CMK (cell line): ENCODE results near the gene C7orf57.
"Not testable (repeated sequence)": the region's sequence is repeated elsewhere in the genome, so short reads cannot be mapped to it uniquely, and the experiment has no call there.

Source experiments
- DNase-seq: peaks from one replicate; pipeline ENCODE4 v3.0.0-alpha.2; 2010; ENCODE audit warnings: low read depth

Gene C7orf57

GRCh38 chr7:48035967-48036478 is 680 bp downstream of the C7orf57 start:
- no peak for DNase-seq

DNA sequence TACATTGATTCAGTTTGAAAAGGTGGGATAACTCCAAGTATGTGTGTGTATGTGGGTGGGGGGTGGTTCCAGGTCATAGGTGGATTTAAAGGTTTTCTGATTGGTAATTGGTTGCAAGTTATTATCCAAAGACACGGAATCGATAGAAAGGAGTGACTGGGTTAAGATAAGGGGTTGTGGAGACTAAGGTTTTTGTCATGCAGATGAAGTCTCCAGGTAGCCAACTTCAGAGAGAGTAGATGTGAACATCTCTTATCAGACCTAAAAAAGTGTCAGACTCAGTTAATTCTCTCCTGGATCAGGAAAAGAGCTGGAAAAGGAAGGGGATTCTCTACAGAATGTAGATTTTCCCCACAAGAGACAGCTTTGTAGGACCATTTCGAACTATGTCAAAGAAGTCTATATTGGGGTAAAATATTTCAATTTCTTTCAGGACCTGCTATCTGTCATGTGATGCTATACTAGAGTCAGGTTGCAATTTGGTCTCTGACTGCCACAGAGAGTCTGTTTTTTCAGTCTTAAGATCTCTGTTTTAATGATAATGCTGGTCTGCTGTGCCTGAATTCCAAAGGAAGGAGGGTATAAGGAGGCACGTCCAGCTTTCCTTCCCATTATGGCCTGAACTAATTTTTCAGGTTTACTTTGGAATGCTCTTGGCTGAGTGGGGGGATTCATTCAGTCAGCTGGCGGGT is 3.6 kb downstream of the C7orf57 start:
- DNase-seq = no peak

DNA sequence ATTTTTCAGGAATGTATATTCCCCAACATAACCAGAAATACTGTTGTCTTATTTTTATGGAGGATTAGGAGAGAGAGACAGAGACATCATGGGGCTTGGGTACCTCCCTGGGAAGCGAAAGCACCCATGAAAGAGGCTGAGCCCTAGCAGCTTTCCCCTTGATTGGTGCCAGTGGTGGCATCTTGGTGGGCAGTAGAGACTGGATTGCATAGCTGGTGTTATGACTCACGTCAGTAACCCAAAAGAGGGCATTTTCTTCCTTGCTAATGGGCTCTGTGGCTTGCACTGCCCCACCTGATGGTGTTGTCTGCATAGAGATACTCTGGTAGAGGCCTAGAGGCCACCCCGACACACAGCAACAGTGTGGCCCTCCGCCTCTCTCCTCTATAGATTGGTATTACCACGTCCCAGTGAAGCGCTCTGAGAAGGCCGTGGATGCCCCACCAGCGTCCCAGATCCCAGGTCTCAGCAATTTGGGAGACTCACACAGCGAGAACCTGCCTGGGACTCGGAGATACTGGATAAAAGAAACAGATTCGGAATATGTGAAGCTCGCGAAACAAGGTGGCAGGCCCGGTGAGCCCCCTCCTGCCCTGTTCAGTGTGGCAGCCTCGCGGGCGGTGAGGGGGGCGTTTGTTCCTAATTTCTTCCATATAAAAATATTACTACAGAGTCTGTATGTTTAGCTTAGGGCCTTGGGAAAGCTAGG is 5.8 kb downstream of the C7orf57 start:
- no peak for DNase-seq

- no peak for DNase-seq
Observed at GRCh38 chr7:48041653-48041970, 6.3 kb downstream of the C7orf57 start.

DNA sequence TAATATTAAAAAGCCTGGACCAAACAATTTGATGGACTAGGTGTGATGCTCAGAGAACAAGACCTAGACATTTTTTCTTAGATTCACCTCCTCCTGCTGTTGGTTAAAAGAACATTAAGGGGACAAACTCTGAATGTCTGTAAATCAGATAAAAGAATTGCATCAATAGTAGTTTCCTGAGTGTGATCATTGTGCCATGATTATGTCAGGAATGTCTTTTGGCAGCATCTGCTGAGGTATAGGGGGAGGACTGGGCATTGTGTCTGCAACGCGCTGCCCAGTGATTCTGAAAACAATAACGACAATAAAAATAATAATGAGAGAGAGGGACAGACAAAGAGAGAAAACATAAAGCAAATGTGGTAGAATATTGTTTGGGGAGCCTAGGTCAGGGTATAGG is 6.9 kb downstream of the C7orf57 start:
- no peak for DNase-seq

DNA sequence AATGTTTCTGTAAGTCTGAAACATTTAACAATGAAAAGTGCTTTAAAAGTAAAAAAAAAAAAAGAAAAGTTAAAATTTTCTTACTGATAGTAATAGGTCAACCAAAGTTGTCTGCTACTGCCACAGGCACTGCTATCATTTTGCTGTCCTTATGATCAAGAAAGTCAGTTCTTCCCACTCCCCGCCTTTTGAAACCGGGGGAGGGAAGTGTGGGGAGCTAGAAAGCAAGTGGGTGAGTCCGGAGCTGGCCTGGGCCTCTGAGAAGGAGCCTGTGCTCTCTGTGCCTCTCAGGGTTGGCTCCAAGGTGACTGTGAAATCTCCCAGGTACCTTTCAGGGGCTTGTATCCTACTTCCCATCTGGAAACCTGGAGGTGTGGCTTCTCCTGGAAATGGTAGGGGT is 7.3 kb downstream of the C7orf57 start:
- no peak for DNase-seq

DNA sequence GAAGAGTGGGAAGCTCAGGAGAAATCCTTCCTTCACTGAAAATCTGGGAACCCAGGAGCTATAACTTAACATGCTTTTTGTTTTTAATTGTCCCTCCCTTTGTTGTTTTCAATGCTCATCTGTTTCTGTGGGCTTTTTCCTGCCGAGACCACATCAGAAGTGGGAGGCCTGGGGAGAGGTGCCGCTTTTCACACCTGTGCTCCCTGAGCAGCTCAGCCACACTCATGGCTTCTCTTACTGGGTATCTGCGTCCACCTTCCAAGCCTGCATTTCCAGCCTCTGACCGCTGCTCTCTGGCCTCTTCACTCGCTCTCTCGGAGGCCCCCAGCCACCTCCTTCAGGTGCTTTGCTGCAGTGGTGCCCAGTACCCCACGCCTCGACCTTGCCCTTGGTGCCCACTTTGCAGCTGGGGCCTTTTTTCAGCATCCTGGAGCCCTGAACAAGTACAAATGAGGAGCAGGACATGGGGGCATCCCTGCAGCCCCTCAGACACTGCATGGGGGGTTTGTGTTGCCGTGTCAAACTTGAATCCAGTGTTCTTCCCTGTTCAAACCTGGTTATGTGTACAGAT is 9.9 kb downstream of the C7orf57 start:
- DNase-seq = no peak

DNA sequence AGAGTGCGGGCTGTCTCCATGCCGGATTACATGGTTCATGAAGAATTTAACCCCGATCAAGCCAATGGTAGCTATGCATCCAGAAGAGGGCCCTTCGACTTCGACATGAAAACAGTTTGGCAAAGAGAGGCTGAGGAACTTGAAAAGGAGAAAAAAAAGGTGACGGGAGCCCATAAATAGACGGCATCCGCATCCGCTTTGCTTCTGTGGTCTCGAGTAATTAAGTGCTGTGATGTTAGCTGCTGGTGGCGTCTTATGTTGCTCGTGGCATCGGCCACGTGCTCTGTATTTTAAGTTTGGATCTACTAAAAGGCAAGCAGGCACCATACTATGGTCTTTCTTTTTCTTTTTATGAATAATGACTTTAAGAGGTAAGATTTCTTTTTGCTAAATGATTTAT is 11.1 kb downstream of the C7orf57 start:
- no peak for DNase-seq

DNA sequence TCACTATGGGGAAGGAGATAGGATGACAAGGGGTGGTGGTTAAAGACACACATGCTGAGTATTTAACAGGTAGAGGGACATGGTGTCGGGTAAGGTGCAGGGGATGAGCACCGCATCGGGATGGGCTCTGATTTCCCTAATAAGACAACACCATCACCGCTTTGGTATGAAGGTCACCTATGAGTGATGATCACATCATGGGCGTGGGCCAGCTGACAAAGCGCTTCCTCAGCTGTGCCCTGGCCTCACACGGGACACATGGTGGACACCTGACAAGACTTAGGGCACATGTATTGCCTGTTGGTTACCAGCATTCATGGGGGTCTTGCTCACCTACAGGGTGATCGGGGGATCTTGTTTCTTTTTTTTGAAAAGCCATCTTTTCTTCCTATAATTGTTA is 12.8 kb downstream of the C7orf57 start:
- no peak for DNase-seq

GRCh38 chr7:48049850-48050249 is 14.5 kb downstream of the C7orf57 start:
- DNase-seq = no peak

DNA sequence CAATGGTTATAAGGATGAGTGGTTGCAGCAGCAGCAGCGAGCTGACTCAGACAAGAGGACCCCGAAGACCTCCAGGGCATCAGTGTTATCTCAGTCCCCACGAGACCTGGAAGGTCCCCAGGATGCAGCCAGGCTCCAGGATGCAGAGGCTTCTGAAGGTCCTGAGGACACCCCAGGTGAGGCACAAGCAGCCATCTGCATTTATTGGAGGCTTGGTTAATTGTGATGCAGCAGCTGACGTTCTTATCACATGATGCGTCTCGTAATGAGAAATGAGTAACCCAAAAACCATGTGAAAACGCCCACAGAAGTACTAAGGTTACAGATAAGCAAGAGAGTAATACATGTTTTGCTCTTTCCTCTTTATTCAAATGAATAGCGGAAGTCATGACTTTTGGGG is 17.4 kb downstream of the C7orf57 start:
- no peak for DNase-seq

DNA sequence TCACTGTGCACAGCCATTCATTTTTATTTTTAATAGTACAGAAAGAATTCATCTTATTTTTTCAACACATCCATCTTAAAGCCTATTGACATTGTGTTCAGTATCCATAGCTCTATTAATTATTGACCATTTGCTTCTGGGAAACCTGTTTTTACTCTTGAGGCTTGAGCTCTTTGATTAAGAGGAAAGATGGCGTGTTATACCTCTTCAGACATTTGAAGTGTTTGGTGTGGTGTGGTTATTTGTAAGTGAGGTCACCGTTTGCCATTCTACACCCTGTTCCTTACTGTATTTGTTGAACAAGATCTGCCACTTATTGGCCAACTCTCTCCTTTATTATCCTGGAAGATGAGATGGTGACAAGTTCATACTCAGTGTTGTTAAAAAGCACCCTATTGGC is 18.4 kb downstream of the C7orf57 start:
- DNase-seq = no peak

DNA sequence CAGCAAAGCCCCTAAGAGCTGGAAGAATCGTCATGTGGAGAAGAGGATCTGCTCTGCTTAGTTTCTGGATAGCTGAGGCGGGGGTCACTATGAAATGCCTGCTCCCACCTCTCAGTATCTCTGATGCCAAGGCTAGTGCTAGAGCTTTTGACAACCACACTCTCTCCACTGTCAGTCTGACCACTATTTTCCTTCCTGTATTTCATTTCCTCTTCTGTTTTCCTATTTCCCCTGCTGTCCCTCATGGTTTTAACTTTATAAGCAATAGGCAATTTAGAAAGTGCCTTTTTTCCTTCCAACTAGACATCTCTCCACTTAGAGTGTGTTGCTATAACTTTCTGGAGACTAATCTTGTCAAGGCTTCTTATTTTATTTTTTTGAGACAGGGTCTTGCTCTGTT is 23.6 kb downstream of the C7orf57 start:
- no peak for DNase-seq

DNA sequence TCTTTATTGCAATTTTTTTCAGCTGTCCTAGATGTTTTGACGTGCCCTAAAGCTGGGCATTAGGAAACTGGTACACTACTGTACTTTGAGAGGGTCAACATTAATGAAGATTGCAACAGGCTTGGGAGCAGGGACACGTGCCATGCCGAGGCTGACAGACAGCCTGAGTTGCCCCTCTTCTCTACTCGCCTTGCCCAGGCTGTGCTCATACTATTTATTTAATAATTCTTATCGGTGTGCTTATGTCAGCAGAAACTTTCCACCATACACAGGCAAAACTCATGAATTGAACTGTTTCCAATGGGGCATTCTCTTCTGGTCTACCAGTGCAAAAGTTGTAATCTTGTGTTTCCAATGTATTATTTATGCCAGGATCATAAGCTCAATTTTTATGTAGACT is 24.4 kb downstream of the C7orf57 start:
- DNase-seq = no peak

DNA sequence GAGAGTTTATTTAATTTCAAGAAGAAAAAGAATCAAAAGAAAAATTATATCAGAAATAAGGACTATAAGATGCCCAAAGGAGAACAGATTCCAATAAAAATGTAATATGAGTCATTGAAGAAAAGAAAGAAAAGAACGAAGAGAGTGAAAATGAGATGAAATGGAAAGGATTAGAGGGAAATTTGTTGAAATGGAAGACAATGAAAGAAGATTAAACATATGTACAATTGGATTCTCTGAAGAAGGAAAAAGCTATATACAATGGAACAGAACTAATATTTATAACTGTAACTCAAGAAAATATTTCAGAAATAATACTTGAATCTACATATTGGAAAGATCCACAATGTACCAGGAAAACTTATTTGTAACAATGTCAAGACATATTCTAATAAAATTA is 28.6 kb downstream of the C7orf57 start:
- DNase-seq = no peak

- no peak for DNase-seq
Observed at GRCh38 chr7:48067475-48067874, 32.1 kb downstream of the C7orf57 start.

DNA sequence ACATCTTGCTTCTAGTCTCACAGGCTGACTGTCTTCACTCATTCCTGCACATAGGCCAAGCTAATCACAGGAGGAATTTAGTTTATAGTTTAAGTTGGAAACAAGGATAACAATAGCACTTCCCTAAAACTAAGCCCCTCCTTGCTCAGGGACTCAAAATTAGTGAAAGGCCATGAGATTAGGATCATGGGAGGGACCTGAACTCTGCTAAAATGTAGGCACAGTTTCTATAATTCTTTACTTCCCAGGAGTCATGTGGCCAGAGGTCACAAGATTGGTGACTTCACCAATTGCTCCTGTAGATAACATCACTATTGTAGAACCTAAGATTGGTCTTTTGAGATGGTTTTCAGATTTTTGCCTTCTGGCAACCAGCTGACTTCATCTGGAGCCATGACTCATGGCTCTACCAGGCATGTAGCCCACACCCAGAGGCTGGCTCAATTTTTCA is 38.9 kb downstream of the C7orf57 start:
- no peak for DNase-seq

DNA sequence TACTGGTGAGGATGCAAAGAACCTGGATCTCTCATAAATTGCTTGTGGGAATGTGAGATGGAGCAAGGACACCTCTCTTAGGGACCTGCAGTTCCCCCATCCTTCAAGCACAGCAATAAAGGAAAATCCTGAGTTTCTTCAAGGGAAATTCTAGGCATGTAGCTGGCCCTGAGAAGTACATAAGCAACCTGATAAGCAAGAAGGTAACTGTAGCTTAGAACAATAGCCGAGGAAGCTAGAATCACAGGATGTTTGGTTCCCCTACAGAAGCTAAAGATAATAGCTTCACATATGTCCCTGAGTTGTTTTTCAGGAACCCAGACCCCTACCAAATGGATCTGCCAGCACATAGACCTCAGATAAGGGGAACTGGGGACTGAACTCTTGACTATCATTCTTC is 42.1 kb downstream of the C7orf57 start:
- DNase-seq = no peak

DNA sequence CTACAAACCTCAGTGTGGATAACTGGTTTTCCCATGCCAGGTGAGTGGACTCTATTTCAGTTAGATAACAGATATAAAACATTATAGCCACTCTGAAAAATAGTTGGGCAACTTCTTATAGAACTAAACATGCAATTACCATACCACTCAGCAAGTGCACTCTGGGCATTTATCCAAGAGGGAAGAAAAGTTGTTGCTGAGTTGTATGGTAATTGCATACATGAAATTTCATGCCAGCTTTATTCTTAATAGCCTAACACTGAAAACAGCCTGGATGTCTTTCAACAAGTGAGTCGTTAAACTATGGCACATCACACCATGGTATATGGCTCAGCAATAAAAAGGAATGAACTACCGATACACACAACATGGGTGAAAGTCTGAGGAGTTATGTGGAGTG is 43.1 kb downstream of the C7orf57 start:
- DNase-seq = no peak

- DNase-seq = not testable (repeated sequence)
Observed at GRCh38 chr7:48082378-48082777, 47.0 kb downstream of the C7orf57 start.

GRCh38 chr7:48083114-48083830 is 47.9 kb downstream of the C7orf57 start:
- no peak for DNase-seq

- no peak for DNase-seq
Observed at GRCh38 chr7:48084727-48085432, 49.5 kb downstream of the C7orf57 start.
